ENCODE data around the gene ARID1B.

Gene ARID1B

GRCh38 chr6:156960525-156960924 is 183.3 kb downstream of the ARID1B start:
- ChIA-PET POLR2A (no interaction called here), CTCF (interaction anchor here (1.1 kb wide), 1 partner anchor 28 kb away, joined by 3 read pairs; no protein-coding TSS in a partner anchor)
- DNase-seq (ENCODE audit: extremely low spot score), result no peak
- no peak for TF ChIP-seq CTCF (IDR thresholded peaks at IDR 0.05; ENCODE audit: control extremely low read depth, extremely low read depth, low read depth, missing control alignments)

GRCh38 chr6:156961282-156961892 is 184.2 kb downstream of the ARID1B start:
- ChIA-PET CTCF (interaction anchor here (1.1 to 1.4 kb wide), 2 partner anchors 14 to 29 kb away, joined by 3 to 4 read pairs; no protein-coding TSS in a partner anchor), POLR2A (no interaction called here)
- TF ChIP-seq CTCF (IDR thresholded peaks at IDR 0.05; ENCODE audit: control extremely low read depth, extremely low read depth, low read depth, missing control alignments), result no peak
- DNase-seq (ENCODE audit: extremely low spot score), result no peak

- TF ChIP-seq CTCF (IDR thresholded peaks at IDR 0.05; ENCODE audit: control extremely low read depth, extremely low read depth, low read depth, missing control alignments), result no peak
- ChIA-PET POLR2A (no interaction called here), CTCF (interaction anchor here (0.8 to 2.8 kb wide), 7 partner anchors 10 to 82 kb away, joined by 3 to 21 read pairs (median 3); no protein-coding TSS in a partner anchor)
- DNase-seq (ENCODE audit: extremely low spot score), result no peak
Observed at GRCh38 chr6:156963712-156964700, 186.8 kb downstream of the ARID1B start.

- ChIA-PET POLR2A (no interaction called here), CTCF (interaction anchor here (1.6 kb wide), 1 partner anchor 18 kb away, joined by 3 read pairs; no protein-coding TSS in a partner anchor)
- no peak for DNase-seq (ENCODE audit: extremely low spot score)
- no peak for TF ChIP-seq CTCF (IDR thresholded peaks at IDR 0.05; ENCODE audit: control extremely low read depth, extremely low read depth, low read depth, missing control alignments)
Observed at GRCh38 chr6:156967852-156968251, 190.7 kb downstream of the ARID1B start.

GRCh38 chr6:156969233-156969632 is 192.1 kb downstream of the ARID1B start:
- TF ChIP-seq CTCF (IDR thresholded peaks at IDR 0.05; ENCODE audit: control extremely low read depth, extremely low read depth, low read depth, missing control alignments), result no peak
- ChIA-PET CTCF (interaction anchor here (1.0 to 1.6 kb wide), 3 partner anchors 9 to 46 kb away, joined by 3 to 4 read pairs (median 3); no protein-coding TSS in a partner anchor), POLR2A (interaction anchor here (0.7 kb wide), 1 partner anchor 55 kb away, joined by 3 read pairs; no protein-coding TSS in a partner anchor)
- no peak for DNase-seq (ENCODE audit: extremely low spot score)

GRCh38 chr6:156970595-156971112 is 193.5 kb downstream of the ARID1B start:
- POLR2A ChIA-PET, result no interaction called here
- CTCF ChIA-PET, result no interaction called here
- TF ChIP-seq CTCF (IDR thresholded peaks at IDR 0.05; ENCODE audit: control extremely low read depth, extremely low read depth, low read depth, missing control alignments), result no peak
- DNase-seq (ENCODE audit: extremely low spot score), result no peak

Measured in GM10248 (cell line).